Measurements from ENCODE around the gene COL13A1.

- TF ChIP-seq CTCF (IDR thresholded peaks at IDR 0.05) (no peak), POLR2AphosphoS5 (IDR thresholded peaks at IDR 0.05) (no peak), EP300 (IDR thresholded peaks at IDR 0.05) (no peak)
Measured at GRCh38 chr10:69953851-69954250, 152.1 kb downstream of the COL13A1 start.
